Liver (tissue), 9 donors: ENCODE results near the gene ETS1. TPM values are rescaled to one million over a fixed set of nuclear protein-coding genes. Genes with fewer than 3 reads are reported as not detected.
A peak's percentile ranks its signal among the peaks of the same experiment; 100 is the strongest.

Experiments
- DNase-seq: peaks from one replicate; pipeline ENCODE4 v3.0.0-alpha.2; 2017; ENCODE audit warnings: low spot score
- H3K27ac ChIP-seq, 2 donors: one replicate each; pipeline ENCODE4 v1.7.0; 2013; ENCODE audit warnings: inconsistent platforms in 2 of 2, low read length in 2 of 2, control low read depth in 1 of 2, low read depth in 1 of 2, mild to moderate bottlenecking in 1 of 2
- H3K27me3 ChIP-seq, 4 donors: one replicate each; pipeline versions ENCODE4 v1.6.1 to v1.7.0; 2013; ENCODE audit warnings: low read length in 3 of 4, inconsistent platforms in 1 of 4, mild to moderate bottlenecking in 1 of 4, moderate library complexity in 1 of 4; ENCODE audit not compliant: control insufficient read depth in 4 of 4, insufficient read depth in 4 of 4
- H3K36me3 ChIP-seq, 4 donors: one replicate each; pipeline versions ENCODE4 v1.6.1 to v1.7.0; 2013; ENCODE audit warnings: low read length in 3 of 4, mild to moderate bottlenecking in 3 of 4, low read depth in 1 of 4, moderate library complexity in 1 of 4; ENCODE audit not compliant: control insufficient read depth in 4 of 4, insufficient read depth in 3 of 4
- H3K4me1 ChIP-seq, 4 donors: one replicate each; pipeline versions ENCODE4 v1.6.1 to v1.7.0; 2013; ENCODE audit warnings: low read length in 3 of 4, mild to moderate bottlenecking in 3 of 4, moderate library complexity in 1 of 4; ENCODE audit not compliant: control insufficient read depth in 4 of 4, insufficient read depth in 4 of 4
- H3K4me3 ChIP-seq, 3 donors: one replicate each; pipeline versions ENCODE4 v1.6.1 to v1.7.0; 2013; ENCODE audit warnings: low read length in 3 of 3, control low read depth in 1 of 3, low read depth in 1 of 3, mild to moderate bottlenecking in 1 of 3
- H3K9ac ChIP-seq, 2 donors: one replicate each; pipeline ENCODE4 v1.7.0; 2013; ENCODE audit warnings: low read length in 2 of 2, mild to moderate bottlenecking in 2 of 2, moderate library complexity in 2 of 2, control low read depth in 1 of 2, low read depth in 1 of 2
- H3K9me3 ChIP-seq, 4 donors: one replicate each; pipeline versions ENCODE4 v1.6.1 to v1.7.0; 2013; ENCODE audit warnings: low read length in 3 of 4; ENCODE audit not compliant: control insufficient read depth in 4 of 4
- EGR1 ChIP-seq, 2 donors: IDR thresholded peaks; 2 replicates each; pipeline ENCODE4 v1.6.1; 2016 to 2018; ENCODE audit warnings: antibody characterized with exemption in 2 of 2, low read depth in 2 of 2
- FOXA1 ChIP-seq: IDR thresholded peaks from 2 replicates; pipeline ENCODE4 v1.6.1; 2016; ENCODE audit warnings: antibody characterized with exemption
- GABPA ChIP-seq, 2 donors: IDR thresholded peaks in 1 of 2; conservative IDR thresholded peaks in 1 of 2; 2 replicates each; pipeline ENCODE4 v1.6.1; 2016; ENCODE audit warnings: antibody characterized with exemption in 2 of 2, mild to moderate bottlenecking in 1 of 2, moderate library complexity in 1 of 2
- HNF4A ChIP-seq, 2 donors: conservative IDR thresholded peaks; 2 replicates each; pipeline ENCODE4 v1.6.1; 2016; ENCODE audit warnings: antibody characterized with exemption in 2 of 2, mild to moderate bottlenecking in 2 of 2
- HNF4G ChIP-seq: IDR thresholded peaks from 2 replicates; pipeline ENCODE4 v1.6.1; 2016; ENCODE audit warnings: antibody characterized with exemption
- JUND ChIP-seq, 2 donors: IDR thresholded peaks; 2 replicates each; pipeline ENCODE4 v1.6.1; 2016; ENCODE audit warnings: antibody characterized with exemption in 2 of 2
- NR2F2 ChIP-seq: IDR thresholded peaks from 2 replicates; pipeline ENCODE4 v1.6.1; 2016; ENCODE audit warnings: antibody characterized with exemption
- RAD21 ChIP-seq, 2 donors: IDR thresholded peaks; 2 replicates each; pipeline ENCODE4 v1.6.1; 2016; ENCODE audit warnings: antibody characterized with exemption in 2 of 2, mild to moderate bottlenecking in 2 of 2
- REST ChIP-seq: IDR thresholded peaks from 2 replicates; pipeline ENCODE4 v1.6.1; 2016; ENCODE audit warnings: antibody characterized with exemption, mild to moderate bottlenecking
- SP1 ChIP-seq: IDR thresholded peaks from 2 replicates; pipeline ENCODE4 v1.6.1; 2018; ENCODE audit warnings: antibody characterized with exemption, mild to moderate bottlenecking
- WGBS: extraction: QIAGEN DNeasy Blood & Tissue Kit; methylation state at CpG from one replicate; pipeline ENCODE4 v1.1.7; 2013; 5-methylcytosine and 5-hydroxymethylcytosine counted together
- polyA plus RNA-seq, 2 donors: library from polyadenylated mRNA; stranded (reverse) in 1 of 2; unstranded in 1 of 2; fragments of 200-250 nt in 1 of 2; fragments of >200 nt in 1 of 2; fragmentation: Nextera tagmentation in 1 of 2; extraction: Ambion mirVana in 1 of 2; gene quantifications; one replicate each; pipeline versions ENCODE4 v1.2.1 to v1.2.3, GENCODE V29; 2013 to 2015
- total RNA-seq, 2 donors: library from RNA; depleted of rRNA; stranded (reverse); fragments of >200 nt; gene quantifications; one replicate each; pipeline ENCODE4 v1.2.3, GENCODE V29; 2014
- TF ChIP-seq, protein P1 (sequence below): IDR thresholded peaks from 2 replicates; pipeline ENCODE4 v1.6.1; 2016; ENCODE audit warnings: antibody characterized with exemption
- donor health status: healthy.
- donor health status: healthy.
- donor health status: healthy.
- donor health status: healthy.
- donor health status: healthy.

ETS1 gene
- total and polyA plus RNA-seq, 4 donors, result 4.8 to 30.0 (median 20.3) TPM

DNA sequence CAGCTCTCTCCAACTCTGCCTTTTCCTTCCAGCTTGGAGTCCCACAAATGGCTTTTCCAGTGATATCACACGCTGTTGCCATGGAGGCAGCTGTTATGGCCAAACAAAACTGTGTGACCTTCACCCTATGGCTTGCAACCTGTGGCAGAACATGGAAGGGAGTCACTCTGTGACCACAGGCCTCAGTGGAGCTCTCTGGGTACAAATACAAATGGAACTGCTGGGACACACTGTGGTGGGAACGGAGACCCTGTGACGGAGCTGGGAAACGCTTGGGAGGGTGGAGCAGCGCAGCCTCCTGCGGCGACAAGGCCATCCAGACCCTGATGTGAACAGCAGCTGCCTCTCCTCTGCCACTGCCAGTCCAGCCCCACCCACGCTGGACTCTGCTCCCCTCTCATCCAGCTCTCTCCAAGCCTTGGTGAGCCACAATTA is 162.5 kb downstream of the ETS1 start:
- DNase-seq, result peak; percentile 44

DNA sequence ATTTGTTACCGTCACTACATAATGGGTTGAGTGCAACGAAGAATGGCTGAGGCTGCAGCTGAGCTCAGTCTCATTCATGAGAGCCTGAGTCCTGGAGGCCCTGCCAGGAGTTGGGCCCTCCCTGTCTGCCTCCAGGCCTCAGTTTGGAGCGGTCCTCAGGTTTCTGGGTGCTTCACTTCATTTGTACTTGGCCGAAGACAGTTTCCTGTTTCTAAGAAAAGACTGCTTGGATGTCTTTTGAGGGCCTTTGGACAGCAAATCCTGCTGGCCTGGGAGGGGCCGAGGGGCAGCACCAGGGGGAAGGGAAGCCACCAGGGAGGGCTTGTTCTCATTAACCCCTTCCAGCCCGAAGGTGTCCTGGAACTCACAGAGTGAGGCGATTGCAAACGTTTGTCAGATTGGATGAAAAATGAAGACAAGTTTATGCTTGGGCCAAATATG is 163.1 kb downstream of the ETS1 start:
- DNase-seq, result no peak
- Histone ChIP-seq H3K27ac (peak overlapping the region; percentile 5 to 37), H3K27me3 (no peaks in the 10 kb centered on the region), H3K36me3 (no peaks in the 10 kb centered on the region), H3K9ac (no peak overlapping the region), H3K4me1 (no peaks in the 10 kb centered on the region), H3K9me3 (no peaks in the 10 kb centered on the region), H3K4me3 (no peak overlapping the region)
- 56% methylated on average over 8 of the region's 8 CpGs for WGBS
- no peak for TF ChIP-seq NR2F2
- peak in 1 of 2 donors; percentile 33 for TF ChIP-seq RAD21 (IDR thresholded peaks at IDR 0.05)

More for the DNA sequence above, 162.5 kb downstream of the ETS1 start:
- Histone ChIP-seq H3K36me3 (no peaks in the 10 kb centered on the region), H3K27ac (peak overlapping the region; percentile 5 to 31), H3K9ac (no peak overlapping the region), H3K4me1 (no peaks in the 10 kb centered on the region), H3K9me3 (no peaks in the 10 kb centered on the region), H3K4me3 (no peak overlapping the region), H3K27me3 (no peaks in the 10 kb centered on the region)
- WGBS, result 56% methylated on average over 8 of the region's 8 CpGs
- TF ChIP-seq SP1, result peak; percentile 26
- TF ChIP-seq, protein P1, sequence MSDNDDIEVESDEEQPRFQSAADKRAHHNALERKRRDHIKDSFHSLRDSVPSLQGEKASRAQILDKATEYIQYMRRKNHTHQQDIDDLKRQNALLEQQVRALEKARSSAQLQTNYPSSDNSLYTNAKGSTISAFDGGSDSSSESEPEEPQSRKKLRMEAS, result no peak
- TF ChIP-seq NR2F2, result peak; percentile 67
- TF ChIP-seq RAD21 (IDR thresholded peaks at IDR 0.05), result no peak
- TF ChIP-seq HNF4A (conservative IDR thresholded peaks at IDR 0.05), result peak; percentile 27 to 33

DNA sequence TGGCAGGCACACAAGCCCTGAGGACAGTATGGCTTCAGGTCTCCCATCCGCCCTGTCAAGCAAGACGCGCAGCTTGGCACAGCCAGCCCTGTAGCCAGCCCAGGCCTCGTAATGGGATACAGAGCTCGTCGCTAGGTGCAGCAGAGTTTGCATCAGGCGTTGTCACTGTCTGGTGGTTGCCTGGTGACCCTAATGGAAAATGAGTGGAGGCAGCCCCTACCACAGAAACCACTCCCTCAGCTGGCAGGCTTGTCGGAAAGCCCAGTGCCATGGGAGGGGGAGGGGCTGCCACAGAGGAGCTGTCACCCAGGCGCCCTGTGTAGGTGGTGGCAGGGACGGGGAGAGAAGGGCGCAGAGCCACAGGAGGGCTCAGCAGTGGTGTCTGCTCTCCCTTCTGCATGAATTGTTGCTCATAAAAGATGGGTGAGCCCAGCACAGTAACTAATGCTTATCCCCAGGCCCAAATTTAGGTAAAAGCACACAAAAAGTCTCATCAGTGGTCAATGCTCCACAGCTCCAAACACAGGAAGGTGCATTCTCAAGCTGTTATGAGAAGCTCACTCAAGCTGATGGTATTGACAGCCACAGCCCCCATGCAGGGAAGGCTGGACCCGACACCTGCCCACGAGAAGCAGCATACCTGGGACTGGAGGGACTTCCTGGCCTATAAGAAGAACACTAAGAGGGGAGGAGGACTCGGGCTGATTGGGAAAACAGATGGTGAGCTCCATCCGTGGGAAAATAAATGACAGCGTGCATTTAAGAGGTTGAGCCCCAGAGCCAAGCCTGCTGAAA is 164.6 kb downstream of the ETS1 start:
- 89% methylated on average over 16 of the region's 16 CpGs for WGBS

More for the DNA sequence above, 164.6 kb downstream of the ETS1 start:
- H3K27me3 ChIP-seq, result no peaks in the 10 kb centered on the region
- DNase-seq, result no peak
- H3K27ac ChIP-seq, result no peak overlapping the region
- H3K4me1 ChIP-seq, result no peaks in the 10 kb centered on the region
- TF ChIP-seq HNF4A (conservative IDR thresholded peaks at IDR 0.05), result no peak
- no peak for TF ChIP-seq EGR1 (IDR thresholded peaks at IDR 0.05; ENCODE audit: low read depth in 2 of 2)
- TF ChIP-seq GABPA (IDR thresholded peaks at IDR 0.05 in 1 of 2, conservative IDR thresholded peaks at IDR 0.05 in 1 of 2), result no peak
- no peak for TF ChIP-seq FOXA1
- no peak for TF ChIP-seq REST
- no peak for TF ChIP-seq JUND (IDR thresholded peaks at IDR 0.05)
- TF ChIP-seq HNF4G, result no peak
- no peak overlapping the region for H3K4me3 ChIP-seq
- H3K9me3 ChIP-seq, result no peaks in the 10 kb centered on the region
- no peak overlapping the region for H3K9ac ChIP-seq
- no peaks in the 10 kb centered on the region for H3K36me3 ChIP-seq
